Colonic mucosa (tissue), 4 donors: ENCODE results near the gene PXMP2. TPM values are rescaled to one million over a fixed set of nuclear protein-coding genes. Genes with fewer than 3 reads are reported as not detected.

Experiments
- DNase-seq: peaks from one replicate; pipeline ENCODE4 v3.0.0-alpha.2; 2020
- H3K27ac ChIP-seq: fragments of 200-600 bp; one replicate; pipeline ENCODE4 v1.8.0; 2021
- H3K27me3 ChIP-seq: fragments of 200-600 bp; one replicate; pipeline ENCODE4 v1.8.0; 2021
- H3K36me3 ChIP-seq: fragments of 200-600 bp; one replicate; pipeline ENCODE4 v1.8.0; 2021
- H3K4me1 ChIP-seq: fragments of 200-600 bp; one replicate; pipeline ENCODE4 v1.8.0; 2021; ENCODE audit warnings: mild to moderate bottlenecking
- H3K4me3 ChIP-seq: fragments of 200-600 bp; one replicate; pipeline ENCODE4 v1.8.0; 2021
- H3K9ac ChIP-seq, 2 donors: one replicate each; pipeline ENCODE4 v1.7.0; 2013; ENCODE audit warnings: control low read depth in 2 of 2, low read depth in 2 of 2, low read length in 2 of 2
- H3K9me3 ChIP-seq: fragments of 200-600 bp; one replicate; pipeline ENCODE4 v1.8.0; 2021
- intact Hi-C: fragments of 100-400 bp; cut with DNase I; formaldehyde crosslinking; loops from one replicate; pipeline ENCODE4 v1.14.1; 2022
- total RNA-seq, 2 donors: library from RNA; stranded (reverse); fragmentation: NEBNext Ultra II Directional in 1 of 2; extraction: Animal tissue kit (Norgen Biotek cat#: 25700) in 1 of 2; gene quantifications; one replicate each; pipeline ENCODE4 v1.2.1, GENCODE V29; 2021
- TF ChIP-seq, protein P1 (sequence below): fragments of 200-600 bp; IDR thresholded peaks from one replicate; pipeline ENCODE4 v1.8.0; 2022; ENCODE audit warnings: antibody characterized with exemption, mild to moderate bottlenecking
- donor health status: healthy.
- donor health status: DM: no; HTN: no; CAD: no.
- donor health status: DM: no; HTN: no; CAD: no.

PXMP2 gene
- total RNA-seq, 2 donors from 2014 or later: 64.1 to 82.7 TPM

DNA sequence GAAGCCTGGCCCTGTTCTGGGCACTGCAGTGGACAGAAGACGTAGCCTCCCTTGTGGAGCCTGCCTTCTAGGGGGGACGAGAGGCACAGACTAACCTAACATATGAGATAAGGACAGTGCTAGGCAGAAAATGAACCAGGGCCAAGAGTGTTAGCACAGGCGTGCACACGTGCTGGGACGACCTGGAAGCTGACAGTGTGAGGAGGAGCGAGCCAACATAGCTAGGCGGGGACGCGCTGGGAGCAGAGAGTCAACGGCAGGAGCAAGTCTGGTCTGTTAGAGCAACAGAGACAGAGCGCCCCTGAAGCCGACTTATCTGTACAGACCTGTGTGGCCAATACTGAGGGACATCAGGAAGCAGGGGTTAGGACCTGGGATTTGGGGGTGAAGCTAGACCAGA, 8.0 kb downstream of the PXMP2 start:
- Histone ChIP-seq H3K4me1 (no peaks in the 10 kb centered on the region), H3K27me3 (no peaks in the 10 kb centered on the region), H3K27ac (no peak overlapping the region), H3K36me3 (no peaks in the 10 kb centered on the region), H3K9ac (no peak overlapping the region), H3K4me3 (no peak overlapping the region), H3K9me3 (no peaks in the 10 kb centered on the region)
- no peak for DNase-seq
- TF ChIP-seq, protein P1, sequence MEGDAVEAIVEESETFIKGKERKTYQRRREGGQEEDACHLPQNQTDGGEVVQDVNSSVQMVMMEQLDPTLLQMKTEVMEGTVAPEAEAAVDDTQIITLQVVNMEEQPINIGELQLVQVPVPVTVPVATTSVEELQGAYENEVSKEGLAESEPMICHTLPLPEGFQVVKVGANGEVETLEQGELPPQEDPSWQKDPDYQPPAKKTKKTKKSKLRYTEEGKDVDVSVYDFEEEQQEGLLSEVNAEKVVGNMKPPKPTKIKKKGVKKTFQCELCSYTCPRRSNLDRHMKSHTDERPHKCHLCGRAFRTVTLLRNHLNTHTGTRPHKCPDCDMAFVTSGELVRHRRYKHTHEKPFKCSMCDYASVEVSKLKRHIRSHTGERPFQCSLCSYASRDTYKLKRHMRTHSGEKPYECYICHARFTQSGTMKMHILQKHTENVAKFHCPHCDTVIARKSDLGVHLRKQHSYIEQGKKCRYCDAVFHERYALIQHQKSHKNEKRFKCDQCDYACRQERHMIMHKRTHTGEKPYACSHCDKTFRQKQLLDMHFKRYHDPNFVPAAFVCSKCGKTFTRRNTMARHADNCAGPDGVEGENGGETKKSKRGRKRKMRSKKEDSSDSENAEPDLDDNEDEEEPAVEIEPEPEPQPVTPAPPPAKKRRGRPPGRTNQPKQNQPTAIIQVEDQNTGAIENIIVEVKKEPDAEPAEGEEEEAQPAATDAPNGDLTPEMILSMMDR: no peak
- intact Hi-C loops: no loop called here

DNA sequence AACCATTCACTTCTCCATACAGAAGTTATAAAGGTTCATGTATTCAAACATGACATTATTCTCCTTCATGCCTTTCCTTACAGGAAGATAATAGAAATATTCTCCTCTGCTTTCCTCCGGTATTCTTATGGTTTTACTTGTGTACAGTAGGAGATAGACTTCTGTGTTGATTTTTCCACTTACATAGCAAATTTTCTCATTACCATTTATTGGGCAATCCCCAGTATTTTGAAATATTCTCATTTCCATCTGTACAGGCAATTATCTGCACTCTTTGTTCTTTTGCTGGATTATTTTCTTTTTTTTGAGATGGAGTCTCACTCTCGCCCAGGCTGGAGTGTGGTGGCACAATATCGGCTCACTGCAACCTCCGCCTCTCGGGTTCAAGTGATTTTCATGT, 11.0 kb downstream of the PXMP2 start:
- TF ChIP-seq, protein P1: no peak
- no peak overlapping the region for H3K4me3 ChIP-seq
- no peaks in the 10 kb centered on the region for H3K9me3 ChIP-seq
- H3K27ac ChIP-seq: no peak overlapping the region
- no peaks in the 10 kb centered on the region for H3K27me3 ChIP-seq
- no peaks in the 10 kb centered on the region for H3K36me3 ChIP-seq
- intact Hi-C loops: no loop called here
- DNase-seq: no peak
- H3K9ac ChIP-seq: no peak overlapping the region
- no peaks in the 10 kb centered on the region for H3K4me1 ChIP-seq

DNA sequence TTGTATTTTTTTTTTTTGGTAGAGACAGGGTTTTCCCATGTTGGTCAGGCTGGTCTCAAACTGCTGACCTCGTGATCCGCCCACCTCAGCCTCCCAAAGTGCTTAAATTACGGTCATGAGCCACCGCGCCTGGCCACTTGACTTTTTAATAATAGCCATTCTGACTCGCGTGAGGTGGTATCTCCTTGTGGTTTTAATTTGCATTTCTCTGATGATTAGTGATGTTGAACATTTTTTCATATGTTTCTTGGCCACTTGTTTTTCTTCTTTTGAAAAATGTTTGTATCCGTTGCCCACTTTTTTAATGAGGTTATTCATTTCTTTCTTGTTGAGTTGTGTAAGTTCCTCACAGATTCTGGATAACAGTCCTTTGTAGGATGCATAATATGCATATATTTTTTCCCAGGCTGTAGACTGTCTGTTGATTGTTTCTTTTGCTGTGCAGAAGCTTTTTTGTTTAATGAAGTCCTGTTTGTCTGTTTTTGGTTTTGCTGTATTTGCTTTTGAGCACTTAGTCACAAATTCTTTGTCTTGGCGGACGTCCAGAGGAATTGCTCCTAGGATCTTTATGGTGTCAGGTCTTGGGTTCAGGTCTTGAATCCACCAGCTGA, 12.9 kb downstream of the PXMP2 start:
- Histone ChIP-seq H3K27me3 (no peaks in the 10 kb centered on the region), H3K27ac (no peak overlapping the region), H3K9me3 (no peaks in the 10 kb centered on the region), H3K9ac (no peak overlapping the region), H3K4me1 (no peaks in the 10 kb centered on the region), H3K36me3 (no peaks in the 10 kb centered on the region), H3K4me3 (no peak overlapping the region)
- intact Hi-C loops: no loop called here
- DNase-seq: no peak
- TF ChIP-seq, protein P1: no peak

DNA sequence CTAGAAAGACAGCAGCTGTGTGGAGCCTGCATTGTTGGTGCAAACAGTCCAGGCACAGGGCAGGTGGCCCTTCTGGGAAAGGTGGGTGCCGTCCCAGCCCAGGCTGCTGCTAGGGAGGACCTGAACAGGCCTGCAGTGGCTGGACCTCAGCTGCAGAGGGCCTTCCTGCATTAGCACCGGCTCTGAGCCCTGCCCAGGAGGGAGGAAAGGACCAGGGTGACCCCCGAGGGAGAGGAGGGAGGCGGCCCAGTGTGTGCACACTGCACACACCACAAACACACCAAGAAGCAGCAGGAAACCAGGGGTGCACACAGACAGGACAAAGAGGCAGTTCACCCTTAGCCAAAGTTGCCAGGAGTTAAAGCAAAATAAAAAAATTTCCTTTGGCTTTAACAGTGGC, 15.3 kb downstream of the PXMP2 start:
- H3K36me3 ChIP-seq: no peaks in the 10 kb centered on the region
- no peak for DNase-seq
- H3K4me1 ChIP-seq: no peaks in the 10 kb centered on the region
- TF ChIP-seq, protein P1: no peak
- no peak overlapping the region for H3K27ac ChIP-seq
- H3K4me3 ChIP-seq: no peak overlapping the region
- no peaks in the 10 kb centered on the region for H3K27me3 ChIP-seq
- H3K9ac ChIP-seq: no peak overlapping the region
- H3K9me3 ChIP-seq: no peaks in the 10 kb centered on the region
- intact Hi-C loops: no loop called here

DNA sequence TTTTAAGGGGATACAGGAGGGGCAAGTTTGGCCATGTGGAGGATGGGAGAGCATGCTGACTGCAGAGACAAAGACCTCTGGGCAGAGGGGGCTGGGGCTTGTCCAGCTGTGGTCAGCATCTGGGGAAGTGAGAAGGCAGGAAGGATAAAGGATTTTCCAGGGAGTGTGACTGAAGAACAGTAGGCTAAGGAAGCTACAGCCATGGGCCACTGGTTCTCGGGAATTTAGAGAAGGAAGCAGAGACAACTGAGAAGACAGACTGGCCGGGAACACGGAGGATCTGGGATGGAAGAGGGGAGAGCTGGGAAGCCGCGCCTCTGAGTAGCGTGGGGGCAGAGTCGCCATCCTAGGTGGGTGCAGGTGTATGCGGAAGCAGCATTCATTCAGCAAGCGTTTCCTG, 16.3 kb downstream of the PXMP2 start:
- no peaks in the 10 kb centered on the region for H3K4me1 ChIP-seq
- no peak overlapping the region for H3K27ac ChIP-seq
- no peak overlapping the region for H3K9ac ChIP-seq
- no peak overlapping the region for H3K4me3 ChIP-seq
- no peaks in the 10 kb centered on the region for H3K36me3 ChIP-seq
- H3K27me3 ChIP-seq: no peaks in the 10 kb centered on the region
- intact Hi-C loops: no loop called here
- no peak for DNase-seq
- TF ChIP-seq, protein P1: no peak
- no peaks in the 10 kb centered on the region for H3K9me3 ChIP-seq
